Measurements from ENCODE around the gene KLF5.
"Not testable (repeated sequence)": the region's sequence is repeated elsewhere in the genome, so short reads cannot be mapped to it uniquely, and the experiment has no call there.

KLF5 gene

GRCh38 chr13:73090116-73090822 lies 31.5 kb downstream of the KLF5 start:
- DNase-seq, result peak in 1 of 2 donors; percentile 8

DNA sequence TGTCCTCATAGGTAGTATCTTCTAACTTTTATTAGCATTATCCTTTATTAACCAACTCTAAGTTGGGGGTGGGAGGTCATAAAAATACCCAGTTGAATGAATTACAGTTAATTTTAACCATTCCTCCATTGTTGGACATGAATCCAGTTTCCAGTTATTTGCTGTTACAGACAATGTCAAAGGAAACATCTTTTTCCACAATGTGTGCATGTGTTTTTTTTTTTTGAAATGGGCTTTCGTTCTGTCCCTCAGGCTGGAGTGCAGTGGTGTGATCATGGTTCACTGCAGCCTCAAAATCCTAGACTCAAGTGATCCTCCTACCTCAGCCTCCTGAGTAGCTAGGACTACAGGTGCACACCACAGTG lies 32.0 kb downstream of the KLF5 start:
- no peak for DNase-seq

DNA sequence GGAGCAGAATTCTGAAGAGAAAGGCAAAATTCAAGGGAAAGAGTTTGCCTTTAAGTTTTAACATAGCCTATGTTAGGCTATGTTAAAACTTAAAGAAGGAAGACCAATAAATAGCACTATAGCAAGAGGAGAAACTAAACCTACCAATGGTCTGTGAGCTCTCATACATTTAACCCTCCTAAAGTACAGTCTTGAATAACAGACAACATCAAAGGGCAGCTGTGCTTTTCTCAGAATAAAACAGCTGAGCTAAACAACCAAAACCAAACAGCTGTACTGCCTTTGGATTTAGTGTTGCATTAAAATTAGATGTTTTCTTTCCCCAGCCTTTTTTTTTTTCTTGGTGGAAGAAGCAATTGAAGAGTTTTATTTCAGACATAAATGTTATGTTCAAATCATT lies 34.0 kb downstream of the KLF5 start:
- DNase-seq, result peak in 1 of 2 donors; percentile 9

DNA sequence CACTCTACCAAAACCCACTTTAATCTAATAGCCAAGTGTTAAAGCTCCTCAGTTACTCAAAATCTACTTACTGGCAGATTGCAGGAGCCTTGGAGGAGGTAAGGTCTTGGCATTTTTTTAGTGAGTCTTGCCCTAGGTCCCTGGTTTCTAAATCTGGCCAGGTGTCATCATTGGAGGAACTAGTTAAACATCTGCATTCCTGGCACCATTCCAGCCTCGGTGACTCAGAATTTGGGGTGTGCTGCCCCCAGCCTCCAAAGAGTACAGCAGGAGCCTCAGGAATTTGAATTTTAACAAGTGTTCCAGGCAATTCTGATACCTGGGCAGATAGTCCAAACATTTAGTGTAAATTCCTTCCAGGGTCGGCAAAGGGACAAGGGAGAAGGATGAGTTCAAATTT lies 37.4 kb downstream of the KLF5 start:
- no peak for DNase-seq

- no peak for DNase-seq
Observed at GRCh38 chr13:73096638-73097037, 37.8 kb downstream of the KLF5 start.

DNA sequence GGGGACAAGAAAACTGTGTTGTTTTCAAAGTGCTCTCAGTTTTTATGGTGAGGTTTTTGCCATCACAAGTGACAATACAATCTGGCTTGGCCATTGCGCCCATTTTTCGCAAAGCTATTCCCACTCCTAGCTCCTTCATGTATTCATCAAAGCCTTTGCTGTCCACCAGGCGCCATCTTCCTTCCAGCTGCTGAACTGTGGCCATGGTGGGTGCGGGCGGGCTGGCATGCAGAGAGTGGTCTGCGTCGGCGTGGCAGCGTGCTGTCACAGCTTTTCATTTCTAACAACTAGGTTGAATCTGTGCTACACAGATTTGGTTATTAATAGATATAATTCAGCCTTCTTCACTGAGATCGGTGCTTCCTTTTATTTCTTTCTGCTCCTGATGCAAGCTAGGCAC lies 42.0 kb downstream of the KLF5 start:
- DNase-seq, result not testable (repeated sequence)

DNA sequence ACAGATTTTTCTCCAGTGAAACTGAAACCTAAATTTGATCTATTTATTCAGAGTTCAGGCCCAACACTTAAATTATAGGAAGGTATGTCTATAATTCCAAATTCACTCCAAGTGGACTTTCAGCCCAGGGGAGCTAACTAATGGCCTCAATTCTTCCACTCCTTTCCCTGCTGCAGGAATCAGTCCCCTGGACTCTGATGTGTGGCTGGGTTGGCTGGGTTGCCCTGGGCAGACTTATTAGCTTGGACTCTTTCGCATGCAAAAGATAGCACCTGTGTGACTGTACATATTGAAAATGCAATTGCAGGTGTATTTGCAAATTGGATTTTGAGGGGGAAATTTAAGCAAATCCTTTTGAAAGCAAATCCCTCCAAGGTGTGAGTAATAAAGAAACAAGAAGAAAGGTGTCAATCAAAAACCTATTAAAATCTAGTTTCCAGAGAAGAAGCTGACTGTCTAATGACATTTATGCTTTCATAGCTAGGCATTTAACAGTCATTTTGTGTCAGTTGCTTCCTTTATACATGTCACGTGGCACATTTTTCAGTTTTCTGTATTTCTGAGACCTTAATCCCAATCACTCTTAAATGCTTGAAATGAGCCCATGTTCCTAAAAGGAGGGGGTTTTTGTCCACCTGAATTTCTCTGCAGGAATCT lies 42.7 kb downstream of the KLF5 start:
- DNase-seq, result no peak

GRCh38 chr13:73103238-73103637 lies 44.4 kb downstream of the KLF5 start:
- DNase-seq, result no peak

- no peak for DNase-seq
Observed at GRCh38 chr13:73106513-73107178, 47.8 kb downstream of the KLF5 start.

DNA sequence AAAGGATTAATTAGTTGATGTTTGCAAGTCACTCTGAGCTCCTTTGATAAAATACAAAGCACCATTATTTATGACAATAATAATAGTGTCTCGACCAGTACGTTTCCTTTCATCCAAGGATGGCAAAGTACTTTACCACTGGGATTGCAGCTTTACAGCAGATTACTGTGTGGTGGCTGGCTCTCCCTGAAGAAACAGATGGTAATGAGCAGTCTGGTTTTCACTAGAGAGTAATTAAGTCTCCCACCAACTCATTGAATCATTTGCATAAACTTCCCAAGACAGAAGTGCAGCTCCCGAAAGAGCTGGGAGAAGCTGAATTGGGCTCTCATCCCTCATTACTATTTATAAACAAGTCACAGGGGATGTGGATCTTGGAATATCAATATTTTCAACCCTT lies 48.7 kb downstream of the KLF5 start:
- no peak for DNase-seq

DNA sequence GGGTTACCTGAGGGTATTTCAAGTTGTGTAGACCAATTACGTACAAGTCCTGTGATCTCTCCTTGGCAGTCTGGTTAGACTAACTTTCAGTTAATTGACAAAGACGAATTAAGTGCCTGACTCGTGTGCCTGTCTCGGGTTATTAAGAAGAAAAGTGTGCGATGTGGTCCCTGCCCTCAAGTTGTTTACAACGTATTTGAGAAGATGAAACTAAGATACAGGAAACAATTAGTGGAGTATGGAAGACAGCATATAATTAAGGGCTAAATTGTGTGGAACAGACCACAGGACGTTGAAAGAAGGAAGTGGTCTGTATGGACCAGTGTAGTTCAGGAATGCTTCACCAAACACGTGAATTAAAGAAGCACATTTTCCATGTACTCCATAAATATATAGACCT lies 49.2 kb downstream of the KLF5 start:
- no peak for DNase-seq

GRCh38 chr13:73109288-73109899 lies 50.6 kb downstream of the KLF5 start:
- DNase-seq, result no peak

DNA sequence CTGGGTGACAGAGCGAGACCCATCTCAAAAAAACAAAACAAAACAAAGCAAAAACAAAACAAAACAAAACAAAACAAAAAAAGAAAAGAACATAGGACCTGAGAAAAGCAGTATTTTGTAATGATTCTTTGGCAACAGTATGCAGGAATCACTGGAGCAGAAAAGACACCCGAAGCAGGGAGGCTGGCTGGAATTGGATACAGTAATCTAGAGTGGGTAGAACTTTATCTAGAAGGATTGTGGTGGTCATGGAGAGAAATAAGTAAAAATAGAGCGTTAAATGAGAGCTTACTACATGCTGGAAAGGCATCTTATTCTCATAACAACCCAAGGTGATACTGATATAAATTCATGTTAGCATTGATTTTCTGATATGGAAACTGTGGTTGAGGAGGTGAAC lies 51.2 kb downstream of the KLF5 start:
- no peak for DNase-seq

GRCh38 chr13:73110814-73111213 lies 52.0 kb downstream of the KLF5 start:
- no peak for DNase-seq

- no peak for DNase-seq
Observed at GRCh38 chr13:73111331-73111730, 52.5 kb downstream of the KLF5 start.

DNA sequence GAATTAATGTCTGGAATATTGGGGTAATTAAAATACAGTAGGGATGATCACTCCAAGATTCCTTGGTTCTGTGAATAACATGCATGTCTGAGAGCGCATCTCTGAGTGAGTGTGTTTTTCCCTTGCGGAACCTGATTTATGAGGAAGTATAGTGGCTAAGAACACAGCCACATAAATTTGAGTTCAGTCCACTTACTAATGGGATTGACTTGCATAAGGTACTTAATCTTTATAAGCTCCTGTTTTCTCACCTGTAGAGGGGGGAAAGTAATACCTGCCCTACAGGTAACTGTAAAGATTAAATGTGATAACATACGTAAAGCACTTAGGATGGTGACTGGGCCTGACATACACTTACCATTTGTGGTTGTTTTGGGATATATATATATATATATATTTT lies 60.8 kb downstream of the KLF5 start:
- no peak for DNase-seq
